Tibial nerve (tissue), 4 donors: Measurements from ENCODE around the gene CLCN1. TPM values are rescaled to one million over a fixed set of nuclear protein-coding genes. Genes with fewer than 3 reads are reported as not detected.

Experiments used
- DNase-seq, 2 donors: peaks; one replicate each; pipeline ENCODE4 v3.0.0-alpha.2; 2019; ENCODE audit warnings: low spot score in 2 of 2
- H3K27ac ChIP-seq, 4 donors: fragments of 200-600 bp; sonication (generic) in 3 of 4; one replicate each; pipeline ENCODE4 v1.5.1; 2017 to 2019; ENCODE audit warnings: mild to moderate bottlenecking in 1 of 4
- H3K27me3 ChIP-seq, 2 donors: fragments of 200-600 bp; sonication (generic) in 1 of 2; one replicate each; pipeline versions ENCODE4 v1.5.1 to v1.6.0; 2017 to 2019
- H3K36me3 ChIP-seq, 3 donors: fragments of 200-600 bp; sonication (generic); one replicate each; pipeline ENCODE4 v1.5.1; 2018 to 2019
- H3K4me1 ChIP-seq, 4 donors: fragments of 200-600 bp; sonication (generic) in 3 of 4; one replicate each; pipeline ENCODE4 v1.5.1; 2017 to 2019
- H3K4me3 ChIP-seq, 4 donors: fragments of 200-600 bp; sonication (generic) in 3 of 4; one replicate each; pipeline ENCODE4 v1.5.1; 2017 to 2019; ENCODE audit warnings: mild to moderate bottlenecking in 1 of 4, moderate library complexity in 1 of 4
- H3K9me3 ChIP-seq, 4 donors: fragments of 200-600 bp; sonication (generic) in 3 of 4; one replicate each; pipeline ENCODE4 v1.5.1; 2017 to 2019
- CTCF ChIP-seq, 5 experiments: fragments of 200-600 bp in 3 of 5; fragments of 450-650 bp in 2 of 5; sonication (generic) in 3 of 5; IDR thresholded peaks; one replicate each; pipeline ENCODE4 v1.5.1; 2016 to 2019; ENCODE audit warnings: antibody characterized with exemption in 5 of 5, mild to moderate bottlenecking in 3 of 5, moderate library complexity in 2 of 5
- EP300 ChIP-seq, 2 donors: sonication (generic); formaldehyde crosslinking; IDR thresholded peaks; one replicate each; pipeline ENCODE4 v1.6.1; 2017; ENCODE audit warnings: antibody characterized with exemption in 2 of 2, mild to moderate bottlenecking in 1 of 2
- POLR2A ChIP-seq, 2 donors: fragments of 450-650 bp; IDR thresholded peaks; one replicate each; pipeline ENCODE4 v1.6.1; 2017; ENCODE audit warnings: antibody characterized with exemption in 2 of 2, mild to moderate bottlenecking in 2 of 2, moderate library complexity in 2 of 2
- WGBS, 2 donors: methylation state at CpG; one replicate each; pipeline ENCODE4 v1.1.5; 2018; 5-methylcytosine and 5-hydroxymethylcytosine counted together
- total RNA-seq, 4 donors: library from RNA; depleted of rRNA; stranded (reverse); fragments of >200 nt; gene quantifications; one replicate each; pipeline ENCODE4 v1.1.0, GENCODE V29; 2016

The CLCN1 gene
- total RNA-seq, 4 donors from 2014 or later, result not detected

DNA sequence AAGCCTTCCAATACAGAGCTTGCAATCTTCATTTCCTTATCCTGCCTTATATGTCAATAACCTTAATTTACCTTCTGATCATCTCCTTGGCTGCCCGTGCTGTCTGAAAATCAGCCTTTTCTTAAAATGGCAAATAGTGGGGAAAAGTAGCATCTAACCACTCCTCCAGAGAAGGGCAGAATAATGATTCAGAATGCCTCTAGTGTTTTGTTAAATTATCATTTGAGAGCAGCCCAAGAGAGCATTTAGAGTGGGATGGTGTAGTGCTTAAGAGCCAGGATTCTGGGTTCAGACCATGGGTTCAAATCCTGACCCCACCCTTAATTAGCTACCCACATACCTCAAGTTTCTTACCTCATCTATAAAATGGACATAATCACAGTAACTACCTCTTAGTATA, 35.8 kb upstream of the CLCN1 start:
- DNase-seq, result no peak
- WGBS, 2 donors, result 19 to 26% methylated on average over 1 of the region's 1 CpG
- H3K9me3 ChIP-seq, result no peaks in the 10 kb centered on the region
- peak overlapping the region; percentile 66 to 94 (median 82) for H3K27ac ChIP-seq
- no peaks in the 10 kb centered on the region for H3K36me3 ChIP-seq
- H3K4me3 ChIP-seq, result peak overlapping the region in 1 of 4 donors; percentile 34
- peaks cover 0 to 54% (median 26%) of the 10 kb centered on the region in 4 donors for H3K4me1 ChIP-seq
- H3K27me3 ChIP-seq, result no peaks in the 10 kb centered on the region
- no peak for TF ChIP-seq POLR2A (IDR thresholded peaks at IDR 0.05)
- no peak for TF ChIP-seq EP300 (IDR thresholded peaks at IDR 0.05)
- TF ChIP-seq CTCF (IDR thresholded peaks at IDR 0.05), result no peak

DNA sequence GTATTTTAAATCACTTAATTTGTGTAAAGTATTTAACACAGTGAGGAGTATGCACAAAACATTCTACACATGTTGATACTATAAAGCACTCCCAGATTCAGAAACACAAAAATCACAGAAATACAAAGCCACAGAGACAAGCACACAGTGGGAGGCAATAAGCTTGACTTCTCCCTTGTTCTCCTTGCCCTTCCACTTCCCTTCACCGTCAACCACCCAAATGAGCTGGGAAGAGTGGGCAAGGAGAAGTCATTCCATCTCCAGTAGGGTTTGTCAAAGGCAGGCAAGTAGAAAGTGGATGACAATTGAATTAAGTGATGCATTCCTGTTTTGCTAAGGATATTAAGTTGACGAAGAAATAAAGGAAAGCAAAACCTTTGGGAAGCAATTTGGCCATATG, 35.3 kb upstream of the CLCN1 start:
- H3K4me3 ChIP-seq, result no peak overlapping the region
- 51 to 56% methylated on average over 2 of the region's 2 CpGs for WGBS, 2 donors
- peak overlapping the region; percentile 31 to 94 (median 78) for H3K27ac ChIP-seq

DNA sequence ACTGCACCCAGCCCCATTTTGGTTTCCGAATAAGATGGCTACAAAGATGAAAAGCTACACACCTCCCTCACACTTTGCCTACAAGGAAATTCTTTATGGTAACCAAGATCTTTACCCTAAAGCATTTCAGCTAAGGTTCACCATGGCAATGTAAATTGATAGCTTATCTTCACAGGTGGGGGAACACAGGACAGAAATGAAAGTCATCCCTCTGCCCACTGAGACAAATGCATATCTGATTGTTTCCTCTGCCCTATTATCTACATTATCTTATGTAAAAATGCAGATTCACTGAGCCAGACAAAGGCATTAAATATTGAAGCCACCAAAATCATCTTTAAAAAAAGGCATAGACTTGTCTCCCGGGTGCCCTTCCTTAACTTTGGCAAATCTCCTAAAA, 34.4 kb upstream of the CLCN1 start:
- WGBS, 2 donors, result 74 to 76% methylated on average over 2 of the region's 2 CpGs
- no peak for DNase-seq
- no peak for TF ChIP-seq POLR2A (IDR thresholded peaks at IDR 0.05)
- TF ChIP-seq CTCF (IDR thresholded peaks at IDR 0.05), result no peak
- no peak for TF ChIP-seq EP300 (IDR thresholded peaks at IDR 0.05)
- no peaks in the 10 kb centered on the region for H3K36me3 ChIP-seq
- H3K9me3 ChIP-seq, result no peaks in the 10 kb centered on the region
- H3K4me1 ChIP-seq, result peaks cover 0 to 67% (median 26%) of the 10 kb centered on the region in 4 donors
- H3K27me3 ChIP-seq, result no peaks in the 10 kb centered on the region
- H3K27ac ChIP-seq, result peak overlapping the region in 3 of 4 donors; percentile 31 to 94 (median 89)
- no peak overlapping the region for H3K4me3 ChIP-seq

More for the DNA sequence above, 35.3 kb upstream of the CLCN1 start:
- Histone ChIP-seq H3K27me3 (no peaks in the 10 kb centered on the region), H3K36me3 (no peaks in the 10 kb centered on the region), H3K9me3 (no peaks in the 10 kb centered on the region), H3K4me1 (peaks cover 0 to 59% (median 26%) of the 10 kb centered on the region in 4 donors)
- TF ChIP-seq CTCF (IDR thresholded peaks at IDR 0.05) (no peak), POLR2A (IDR thresholded peaks at IDR 0.05) (no peak), EP300 (IDR thresholded peaks at IDR 0.05) (no peak)
- no peak for DNase-seq

GRCh38 chr7:143282124-143282523, 33.8 kb upstream of the CLCN1 start:
- Histone ChIP-seq H3K4me3 (no peak overlapping the region), H3K27me3 (no peaks in the 10 kb centered on the region), H3K36me3 (no peaks in the 10 kb centered on the region), H3K4me1 (peaks cover 0 to 72% (median 26%) of the 10 kb centered on the region in 4 donors), H3K9me3 (no peaks in the 10 kb centered on the region), H3K27ac (peak overlapping the region in 2 of 4 donors; percentile 89 to 94)
- no peak for DNase-seq
- no peak for TF ChIP-seq CTCF (IDR thresholded peaks at IDR 0.05)
- WGBS, 2 donors, result 91 to 98% methylated on average over 8 of the region's 8 CpGs

GRCh38 chr7:143283381-143283780, 32.5 kb upstream of the CLCN1 start:
- H3K27ac ChIP-seq, result peak overlapping the region in 3 of 4 donors; percentile 67 to 95 (median 90)
- DNase-seq, result no peak
- TF ChIP-seq POLR2A (IDR thresholded peaks at IDR 0.05), result no peak
- TF ChIP-seq EP300 (IDR thresholded peaks at IDR 0.05), result no peak
- 75 to 87% methylated on average over 4 of the region's 4 CpGs for WGBS, 2 donors
- H3K4me1 ChIP-seq, result peaks cover 0 to 80% (median 30%) of the 10 kb centered on the region in 4 donors
- H3K9me3 ChIP-seq, result no peaks in the 10 kb centered on the region
- H3K27me3 ChIP-seq, result no peaks in the 10 kb centered on the region
- no peaks in the 10 kb centered on the region for H3K36me3 ChIP-seq
- H3K4me3 ChIP-seq, result no peak overlapping the region
